Skin epidermis (tissue), 12 donors: ENCODE data around the gene MAT2A.

Source experiments
- H3K27ac ChIP-seq, 21 experiments: fragments of 200-600 bp; sonication (generic) in 11 of 21; one replicate each; pipeline ENCODE4 v1.5.0; 2020; ENCODE audit warnings: mild to moderate bottlenecking in 3 of 21, inconsistent platforms in 2 of 21, moderate library complexity in 2 of 21
- H3K4me3 ChIP-seq, 7 experiments: fragments of 200-600 bp; sonication (generic) in 2 of 7; one replicate each; pipeline ENCODE4 v1.5.0; 2020; ENCODE audit warnings: inconsistent platforms in 2 of 7, mild to moderate bottlenecking in 2 of 7, moderate library complexity in 1 of 7

Gene MAT2A

GRCh38 chr2:85564144-85564563 lies 25.2 kb downstream of the MAT2A start:
- Histone ChIP-seq H3K27ac (peak overlapping the region in 3 of 21 experiments; percentile 21 to 61 (median 35)), H3K4me3 (no peak overlapping the region)

- no peak overlapping the region for H3K4me3 ChIP-seq
- H3K27ac ChIP-seq: no peak overlapping the region
Measured at GRCh38 chr2:85566265-85566664, 27.3 kb downstream of the MAT2A start.

GRCh38 chr2:85575739-85576138 lies 36.8 kb downstream of the MAT2A start:
- Histone ChIP-seq H3K4me3 (no peak overlapping the region), H3K27ac (no peak overlapping the region)

GRCh38 chr2:85577063-85577385 lies 38.1 kb downstream of the MAT2A start:
- Histone ChIP-seq H3K27ac (peak overlapping the region in 20 of 21 experiments; percentile 73 to 94 (median 88)), H3K4me3 (peak overlapping the region in 5 of 7 experiments; percentile 37 to 64 (median 52))

GRCh38 chr2:85577386-85578242 lies 38.6 kb downstream of the MAT2A start, which contains the start of gene VAMP8:
TSS of gene VAMP8 (plus strand) at chr2:85577586. CDS start at chr2:85577647, 61 bp downstream.
- Histone ChIP-seq H3K27ac (peak within 1 kb of the TSS; percentile 68 to 94 (median 88)), H3K4me3 (peak within 1 kb of the TSS; percentile 37 to 64 (median 52))

DNA sequence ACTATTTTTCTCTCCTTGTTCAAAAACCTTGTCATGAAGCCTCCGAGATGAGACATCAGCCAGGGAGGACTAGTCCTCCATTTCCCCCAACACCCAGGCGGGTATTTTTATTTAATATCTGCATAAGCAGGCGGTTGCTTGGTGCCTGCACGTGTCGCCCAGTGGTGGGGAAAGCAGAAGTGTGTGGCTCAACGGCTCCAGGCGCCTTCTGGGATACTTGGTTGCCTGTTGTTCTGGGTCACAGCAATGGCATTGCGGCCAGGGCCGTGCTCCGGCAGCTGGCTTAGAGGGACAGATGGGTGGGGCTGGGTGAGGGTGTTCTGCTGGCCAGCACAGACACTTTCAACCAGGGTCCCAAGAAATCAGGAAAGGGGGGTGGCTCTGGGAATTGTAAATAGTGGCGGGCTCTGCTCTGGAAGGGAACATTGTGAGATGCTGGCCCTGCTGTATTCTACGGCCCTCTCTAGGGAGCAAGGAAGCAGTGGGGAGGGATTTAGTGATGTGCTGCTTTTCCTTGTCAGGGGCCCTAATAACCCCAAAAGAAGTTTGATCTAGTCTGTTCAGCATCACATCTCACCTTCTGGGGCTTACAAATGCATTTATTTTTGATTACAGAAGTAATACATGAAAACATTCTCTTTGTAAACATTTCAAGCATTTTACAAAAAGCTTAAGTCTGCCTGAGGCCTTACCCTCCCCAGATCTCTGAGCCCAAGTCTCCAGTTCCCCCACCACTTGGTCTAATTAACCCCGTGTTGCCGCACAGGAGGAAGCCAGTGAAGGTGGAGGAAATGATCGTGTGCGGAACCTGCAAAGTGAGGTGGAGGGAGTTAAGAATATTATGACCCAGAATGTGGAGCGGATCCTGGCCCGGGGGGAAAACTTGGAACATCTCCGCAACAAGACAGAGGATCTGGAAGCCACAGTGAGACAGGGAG lies 39.5 kb downstream of the MAT2A start:
- Histone ChIP-seq H3K4me3 (peak overlapping the region; percentile 37 to 64 (median 52)), H3K27ac (peak overlapping the region; percentile 68 to 94 (median 88))

GRCh38 chr2:85579266-85579935 lies 40.4 kb downstream of the MAT2A start:
- H3K27ac ChIP-seq: peak overlapping the region in 20 of 21 experiments; percentile 76 to 94 (median 88)
- H3K4me3 ChIP-seq: peak overlapping the region; percentile 17 to 62 (median 52)

GRCh38 chr2:85580206-85580605 lies 41.2 kb downstream of the MAT2A start:
- Histone ChIP-seq H3K4me3 (no peak overlapping the region), H3K27ac (peak overlapping the region in 16 of 21 experiments; percentile 76 to 94 (median 88))

GRCh38 chr2:85582492-85582891 lies 43.5 kb downstream of the MAT2A start:
- no peak overlapping the region for H3K4me3 ChIP-seq
- H3K27ac ChIP-seq: peak overlapping the region in 1 of 21 experiments; percentile 21

GRCh38 chr2:85583667-85584353 lies 44.8 kb downstream of the MAT2A start:
- peak overlapping the region; percentile 69 to 96 (median 87) for H3K27ac ChIP-seq
- H3K4me3 ChIP-seq: peak overlapping the region; percentile 31 to 58 (median 50)

GRCh38 chr2:85584354-85584856 lies 45.4 kb downstream of the MAT2A start, which contains the start of gene VAMP5:
TSS of gene VAMP5 (plus strand) at chr2:85584431. CDS start at chr2:85584491, 60 bp downstream.
- peak within 1 kb of the TSS; percentile 31 to 58 (median 50) for H3K4me3 ChIP-seq
- peak within 1 kb of the TSS; percentile 69 to 96 (median 87) for H3K27ac ChIP-seq

GRCh38 chr2:85584857-85585780 lies 46.2 kb downstream of the MAT2A start:
- Histone ChIP-seq H3K27ac (peak overlapping the region; percentile 69 to 96 (median 87)), H3K4me3 (peak overlapping the region; percentile 31 to 58 (median 50))

- peak overlapping the region in 19 of 21 experiments; percentile 71 to 96 (median 87) for H3K27ac ChIP-seq
- H3K4me3 ChIP-seq: no peak overlapping the region
Measured at GRCh38 chr2:85585781-85586105, 46.8 kb downstream of the MAT2A start.

- Histone ChIP-seq H3K4me3 (no peak overlapping the region), H3K27ac (peak overlapping the region in 17 of 21 experiments; percentile 8 to 92 (median 57))
Measured at GRCh38 chr2:85588236-85588635, 49.3 kb downstream of the MAT2A start.

- peak overlapping the region in 16 of 21 experiments; percentile 5 to 92 (median 70) for H3K27ac ChIP-seq
- no peak overlapping the region for H3K4me3 ChIP-seq
Measured at GRCh38 chr2:85588645-85589044, 49.7 kb downstream of the MAT2A start.

DNA sequence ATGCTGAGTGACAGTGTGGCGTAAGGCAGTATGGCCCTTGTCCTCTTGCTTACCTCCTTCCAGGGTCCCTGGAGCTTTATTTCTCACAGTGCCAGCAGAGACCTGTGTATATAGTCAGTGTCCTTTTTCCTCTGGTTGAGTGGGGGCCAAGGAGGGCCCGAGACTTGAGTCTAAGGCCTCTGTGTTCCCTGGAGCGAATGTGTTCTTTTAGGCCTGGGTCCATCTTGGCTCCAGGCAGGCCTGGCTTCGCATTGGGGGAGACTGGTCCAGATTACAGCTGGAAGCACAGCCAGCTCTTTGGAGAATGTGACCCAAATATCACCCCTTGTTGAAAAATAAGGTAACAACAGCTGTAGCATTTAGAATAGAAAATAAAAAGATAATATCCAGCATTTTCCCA lies 50.2 kb downstream of the MAT2A start:
- Histone ChIP-seq H3K27ac (peak overlapping the region in 14 of 21 experiments; percentile 16 to 92 (median 78)), H3K4me3 (no peak overlapping the region)

GRCh38 chr2:85589982-85590791 lies 51.2 kb downstream of the MAT2A start:
- Histone ChIP-seq H3K27ac (peak overlapping the region in 20 of 21 experiments; percentile 55 to 92 (median 80)), H3K4me3 (no peak overlapping the region)
